NCI-H1694 (cell line): ENCODE results near the gene LRRFIP1.

Experiments used
- DNase-seq: peaks from one replicate; lab custom pipeline; 2025; lab: John Stamatoyannopoulos, UW

The LRRFIP1 gene

DNA sequence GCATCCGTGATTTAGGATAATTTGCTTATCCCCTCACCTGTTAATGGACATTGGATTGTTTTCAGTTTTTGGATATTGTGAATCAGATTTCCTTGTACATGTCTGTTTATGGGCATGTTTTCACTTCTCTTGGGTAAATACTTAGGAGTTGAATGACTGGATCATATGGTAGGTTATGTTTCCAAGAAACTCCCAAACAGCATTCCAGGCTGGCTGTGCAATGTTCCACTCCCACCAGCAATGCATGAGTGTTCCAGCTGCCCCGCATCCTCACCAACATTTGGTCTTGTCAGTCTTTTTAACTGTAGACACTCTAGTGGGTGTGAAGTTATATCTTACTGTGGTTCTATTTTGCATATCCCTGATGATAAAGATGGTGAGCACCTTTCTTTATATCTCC, 8.9 kb upstream of the LRRFIP1 start:
- DNase-seq, result no peak

DNA sequence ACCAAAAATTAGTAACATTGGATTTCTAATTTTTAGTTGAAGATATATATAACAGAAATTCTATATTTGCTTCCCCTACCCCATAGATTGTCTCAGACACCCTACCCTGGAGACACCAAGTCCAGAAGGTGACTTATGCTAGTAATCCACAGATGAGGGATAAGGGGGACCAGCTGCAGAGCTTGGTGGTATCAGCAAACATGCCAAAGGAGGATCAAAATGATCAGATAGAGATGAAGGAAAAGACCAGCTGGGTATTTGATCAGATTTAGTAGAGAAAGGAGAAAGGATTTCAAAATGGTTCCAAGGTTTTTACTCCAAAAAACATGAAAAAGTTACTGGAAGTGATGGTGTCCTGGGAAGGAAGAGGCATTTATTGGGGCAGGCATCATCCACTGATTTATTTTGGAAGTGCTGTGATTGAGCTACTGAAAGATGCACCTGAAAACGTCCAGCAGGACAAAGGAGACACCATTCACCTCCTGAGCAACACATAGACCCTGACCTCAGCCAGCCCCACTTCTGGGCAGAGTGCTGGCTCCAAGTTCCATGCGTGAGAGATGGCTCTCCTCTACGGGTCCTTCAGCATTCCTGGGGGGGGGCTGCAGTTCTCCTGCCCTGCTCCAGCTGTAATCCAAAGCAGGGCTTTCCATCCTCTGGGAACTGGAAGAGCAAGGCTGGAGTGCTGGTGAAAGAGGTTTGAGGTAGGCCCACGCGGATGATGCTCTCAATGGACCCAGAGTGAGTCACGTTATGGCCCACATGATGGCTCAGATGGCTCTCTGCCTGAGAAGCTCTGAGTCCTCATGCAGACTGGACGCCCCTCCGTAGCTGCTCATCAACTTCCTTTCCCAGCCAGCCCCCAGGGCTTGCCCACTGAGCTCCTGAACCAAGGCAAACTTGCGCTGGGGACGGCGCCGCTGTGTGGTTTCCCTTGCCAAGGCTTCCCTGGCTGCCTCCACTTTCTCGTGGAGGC, 3.7 kb upstream of the LRRFIP1 start:
- no peak for DNase-seq

GRCh38 chr2:237624565-237624964, 2.8 kb upstream of the LRRFIP1 start:
- no peak for DNase-seq

GRCh38 chr2:237625216-237625705, 2.1 kb upstream of the LRRFIP1 start:
- DNase-seq, result no peak

- DNase-seq, result no peak
Observed at GRCh38 chr2:237625777-237626176, 1.6 kb upstream of the LRRFIP1 start.

DNA sequence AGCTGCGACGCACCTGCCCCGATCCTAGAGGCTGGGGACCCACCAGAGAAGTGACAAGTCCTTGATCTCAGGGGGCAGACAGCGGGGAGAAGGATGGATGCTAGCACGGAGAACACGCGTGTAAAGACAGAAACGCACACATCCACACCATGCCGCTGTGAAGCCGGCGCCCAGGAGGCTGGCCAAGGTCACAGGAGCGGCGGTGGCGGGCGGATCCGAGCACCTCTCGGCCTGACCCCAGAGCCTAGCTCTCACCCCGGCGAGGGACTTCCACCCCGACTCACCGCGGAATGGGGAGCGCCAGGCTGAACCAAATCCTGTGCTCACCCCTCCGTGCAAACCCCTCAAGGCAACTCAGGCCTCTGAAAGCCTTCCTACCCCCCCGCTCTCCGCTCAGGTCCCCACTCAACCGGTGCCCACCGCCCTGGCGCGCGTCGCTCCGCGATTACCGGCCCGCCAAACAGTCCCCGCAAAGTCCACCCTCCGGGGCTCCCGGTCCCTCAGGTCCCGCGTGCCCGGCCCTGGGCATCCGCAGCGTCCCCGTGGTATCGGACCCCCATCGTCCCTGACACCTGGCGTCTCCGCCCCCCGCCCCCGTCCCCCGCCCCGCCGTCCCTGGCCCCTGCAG, 460 bp upstream of the LRRFIP1 start:
- DNase-seq, result no peak

- no peak for DNase-seq
Observed at GRCh38 chr2:237628247-237629187, 1.1 kb downstream of the LRRFIP1 start.

- no peak for DNase-seq
Observed at GRCh38 chr2:237629188-237629534, 1.8 kb downstream of the LRRFIP1 start.

DNA sequence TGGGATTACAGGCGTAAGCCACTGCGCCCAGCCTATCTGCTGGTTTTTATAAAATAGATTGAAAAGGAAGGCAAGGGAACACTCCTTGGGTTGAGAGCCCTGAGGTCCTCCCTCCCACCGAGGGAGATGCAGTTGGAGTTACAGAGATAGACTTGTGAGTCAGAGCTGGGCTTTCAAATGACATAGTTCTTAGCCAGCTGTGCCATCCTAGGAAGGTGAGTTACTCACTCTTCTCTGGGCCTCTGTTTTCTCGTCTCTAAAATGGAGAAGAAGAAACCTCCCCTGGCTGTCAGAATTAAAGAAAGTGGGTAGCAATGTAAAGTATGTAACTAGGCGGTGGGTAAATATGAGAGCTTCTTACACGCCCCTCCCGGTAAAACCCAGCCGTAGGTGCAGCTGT, 2.4 kb downstream of the LRRFIP1 start:
- no peak for DNase-seq

DNA sequence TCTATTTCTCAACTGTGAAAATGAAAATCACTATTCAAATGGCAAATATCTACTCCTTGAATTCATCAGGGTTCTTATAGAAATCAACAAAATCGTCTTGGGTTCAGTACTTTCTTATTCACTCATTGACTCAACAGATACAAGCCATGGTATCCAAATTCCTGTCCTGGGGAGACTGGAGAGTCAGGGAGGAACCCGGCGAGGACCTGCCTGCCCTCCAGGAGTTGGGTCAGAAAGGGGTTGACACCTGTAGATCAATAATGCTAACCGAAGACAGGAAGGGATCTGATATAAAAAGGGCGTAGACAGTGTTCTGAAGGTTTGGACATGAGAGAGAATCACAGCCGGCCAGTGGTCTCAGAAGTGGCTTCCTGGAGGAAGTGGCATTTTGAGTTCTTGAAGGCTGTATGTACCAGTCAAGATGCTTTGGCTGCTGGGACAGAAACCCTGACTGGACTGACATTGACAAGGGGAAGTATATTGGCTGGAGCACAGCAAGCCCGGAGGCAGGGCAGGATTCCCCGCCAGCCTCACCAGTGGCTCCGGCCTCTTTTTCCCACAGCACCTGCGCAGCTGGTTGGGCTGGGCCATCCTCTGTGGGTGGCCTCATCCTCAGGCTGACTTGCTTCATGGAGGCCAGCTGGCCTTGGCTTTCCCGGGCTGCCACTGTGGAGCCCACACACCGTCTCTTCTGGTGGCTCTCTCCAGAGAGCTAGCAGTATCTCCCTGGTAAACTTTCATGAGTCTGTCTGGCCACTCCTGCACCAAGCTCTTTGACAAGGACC, 3.0 kb downstream of the LRRFIP1 start:
- DNase-seq, result no peak

DNA sequence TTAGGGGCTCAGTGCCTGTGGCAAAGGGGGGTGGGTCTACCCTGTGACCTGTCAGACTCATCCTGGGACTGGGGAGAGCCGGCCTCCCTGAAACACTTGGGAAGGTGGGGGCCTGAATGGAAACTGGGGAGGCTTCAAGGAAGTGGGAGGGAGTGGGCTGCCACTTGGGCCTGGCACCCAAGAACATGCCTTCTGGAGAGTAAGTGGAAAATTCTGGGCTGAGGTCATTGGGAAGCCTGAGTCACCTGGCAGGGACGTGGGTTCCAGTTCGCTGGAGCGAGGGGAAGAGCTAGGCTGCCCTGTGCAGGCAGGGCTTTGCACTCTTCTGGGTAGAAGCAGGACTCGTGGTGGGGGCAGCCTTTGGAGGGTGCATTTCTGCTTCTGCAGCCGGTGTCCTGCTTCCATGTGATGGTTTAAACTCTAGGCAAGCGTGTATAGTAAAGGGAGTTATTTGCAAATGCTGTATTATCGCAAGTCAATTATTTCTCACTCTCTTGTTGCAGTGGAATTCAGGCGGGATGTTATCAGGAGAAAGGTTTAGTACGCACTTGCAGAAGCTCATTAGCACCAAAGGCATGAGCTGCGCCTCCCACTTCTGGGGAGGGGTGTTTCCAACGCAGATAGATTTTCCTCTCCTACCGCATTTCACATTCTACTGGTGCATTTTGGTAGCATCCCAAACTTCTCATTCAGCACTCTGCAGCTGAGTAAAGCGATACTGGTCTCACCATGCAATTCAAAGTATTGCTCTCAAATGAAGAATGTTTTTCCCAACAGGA, 3.8 kb downstream of the LRRFIP1 start:
- no peak for DNase-seq

- DNase-seq, result no peak
Observed at GRCh38 chr2:237631801-237632585, 4.6 kb downstream of the LRRFIP1 start.

DNA sequence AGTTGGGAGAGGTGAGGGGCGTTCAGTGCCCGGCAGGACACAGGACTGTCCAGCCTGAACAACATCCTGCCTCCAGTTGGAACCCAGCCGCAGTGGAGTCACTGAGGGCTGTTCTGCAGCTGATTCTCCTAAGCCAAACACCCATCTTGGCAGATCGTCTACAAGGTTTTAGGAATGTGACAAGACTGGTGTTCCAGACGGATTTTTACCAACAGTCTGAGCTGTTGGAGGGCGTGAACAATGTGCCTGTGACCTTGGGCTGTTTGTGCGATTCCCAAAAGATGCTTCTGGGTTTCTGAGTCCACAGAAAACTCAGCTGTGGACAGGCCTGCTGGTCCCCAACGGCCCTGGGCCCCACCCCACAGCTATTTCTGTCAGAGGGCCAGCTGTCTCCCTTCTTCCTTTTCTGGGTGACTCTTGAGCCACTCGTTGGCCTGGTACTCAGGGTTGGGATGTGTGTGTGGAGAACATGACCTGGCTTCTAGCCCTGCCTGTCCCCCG, 5.7 kb downstream of the LRRFIP1 start:
- DNase-seq, result no peak

DNA sequence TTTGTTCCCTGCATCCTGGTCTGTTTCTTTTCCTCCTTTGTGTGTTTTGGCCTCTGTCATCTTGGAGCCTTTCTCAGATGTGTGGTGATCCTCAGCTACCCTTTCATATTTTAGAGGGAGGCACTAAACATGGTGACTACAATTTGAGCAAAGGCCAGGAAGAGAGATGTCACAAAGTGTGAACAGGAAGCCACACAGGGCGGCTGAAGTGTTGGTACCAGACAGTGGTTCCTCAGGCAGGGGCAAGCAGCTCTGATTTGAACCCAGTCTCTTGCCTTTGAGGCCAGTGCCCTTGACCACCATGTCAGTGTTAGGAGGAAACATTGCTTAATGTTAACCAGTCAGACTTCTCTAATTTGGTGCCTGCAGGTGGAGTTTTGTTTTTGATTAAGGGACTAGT, 9.2 kb downstream of the LRRFIP1 start:
- DNase-seq, result no peak

DNA sequence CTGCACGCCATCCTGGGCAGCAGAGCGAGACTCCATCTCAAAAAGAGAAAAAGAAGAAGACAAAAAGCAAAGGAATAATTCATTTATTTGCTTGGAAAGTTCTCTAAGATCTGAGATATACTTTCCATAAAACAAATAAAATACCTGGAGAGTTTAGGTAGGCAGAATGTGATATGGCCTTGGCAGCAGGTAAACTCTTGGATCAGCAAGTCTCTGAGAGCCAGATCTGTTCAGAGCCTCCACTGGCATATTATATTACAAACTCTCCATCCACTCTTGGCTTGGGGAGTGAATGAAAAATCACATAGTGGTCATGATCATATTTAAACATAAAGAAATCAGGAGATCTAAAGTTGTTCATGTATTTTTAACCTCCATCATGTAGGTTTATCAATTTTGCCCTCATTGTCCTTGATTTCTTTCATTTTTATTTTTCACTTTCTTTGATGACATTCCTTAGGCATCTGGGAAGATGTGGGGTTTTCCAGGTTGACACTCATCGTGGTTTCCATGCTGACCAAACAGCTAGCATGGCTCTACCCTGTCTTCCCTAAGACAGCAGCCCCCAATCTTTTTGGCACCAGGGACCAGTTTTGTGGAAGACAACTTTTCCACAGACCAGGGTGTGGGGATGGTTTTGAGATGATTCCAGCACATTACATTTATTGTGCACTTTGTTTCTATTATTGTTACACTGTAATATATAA, 10.2 kb downstream of the LRRFIP1 start:
- DNase-seq, result no peak

GRCh38 chr2:237638176-237638575, 10.8 kb downstream of the LRRFIP1 start:
- no peak for DNase-seq

DNA sequence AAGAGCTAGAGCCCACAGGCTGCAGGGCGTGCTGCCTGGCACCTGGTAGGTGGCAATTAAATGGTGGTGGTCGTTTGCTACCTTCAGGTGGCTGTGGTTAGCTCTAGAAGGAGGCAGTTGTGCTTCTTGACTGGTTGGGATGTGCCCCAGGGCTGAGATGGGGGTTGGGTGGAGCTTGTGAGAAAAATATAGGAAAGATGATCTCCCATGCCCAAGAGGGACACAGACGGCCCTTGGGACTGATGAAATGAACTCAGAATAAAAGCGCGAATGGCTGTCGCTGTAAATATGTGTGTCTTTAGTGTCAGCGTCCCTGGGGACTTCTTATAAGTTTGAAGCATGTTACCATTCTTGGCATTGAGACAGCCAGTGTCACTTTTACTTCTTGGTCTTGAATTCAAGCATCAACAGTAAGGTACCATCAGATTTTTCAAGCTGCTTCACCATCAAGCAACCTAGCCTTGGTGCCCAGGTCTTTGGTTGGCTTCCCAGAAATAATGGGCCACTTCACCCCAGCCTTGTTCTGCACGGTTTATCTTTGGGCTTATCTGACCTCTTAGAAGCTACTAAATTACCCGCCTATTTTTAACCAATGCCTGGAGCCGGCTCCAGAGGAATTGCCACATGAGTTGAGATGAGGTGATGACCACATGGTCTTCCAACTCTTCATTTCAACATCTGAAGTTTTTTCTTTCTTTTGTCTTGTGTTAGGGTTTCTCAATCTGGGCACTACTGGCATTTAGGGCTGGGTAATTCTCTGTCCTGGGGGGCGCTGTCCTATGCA, 11.9 kb downstream of the LRRFIP1 start:
- no peak for DNase-seq

- DNase-seq, result no peak
Observed at GRCh38 chr2:237639836-237640220, 12.4 kb downstream of the LRRFIP1 start.
